ENCODE measurements around the gene LUM. TPM values are rescaled to one million over a fixed set of nuclear protein-coding genes. Genes with fewer than 3 reads are reported as not detected.

The LUM gene
- total and polyA plus RNA-seq, 2 experiments from 2014 or later: 0.27 TPM; not detected in 1

- Histone ChIP-seq H3K4me1 (ENCODE audit: insufficient read depth) (no peaks in the 10 kb centered on the region), H4K20me1 (replicated peaks; ENCODE audit: insufficient read depth) (no peaks in the 10 kb centered on the region), H3K4me3 (no peak overlapping the region), H2AFZ (no peak overlapping the region), H3K27me3 (ENCODE audit: insufficient read depth) (no peaks in the 10 kb centered on the region), H3K4me2 (no peak overlapping the region), H3K36me3 (ENCODE audit: insufficient read depth) (no peaks in the 10 kb centered on the region), H3F3A (replicated peaks; ENCODE audit: low read depth) (no peaks in the 10 kb centered on the region), H3K9me2 (ENCODE audit: insufficient read depth) (no peaks in the 10 kb centered on the region), H3K79me2 (replicated peaks; ENCODE audit: insufficient read depth) (no peaks in the 10 kb centered on the region), H3K27ac (ENCODE audit: low read depth) (no peak overlapping the region)
- TF ChIP-seq JUNB (IDR thresholded peaks at IDR 0.05; ENCODE audit: unreplicated experiment): no peak
- no peak for TF ChIP-seq CREB1 (CRISPR knock-in tag; IDR thresholded peaks at IDR 0.05; ENCODE audit: low read depth)
- TF ChIP-seq ZNF331 (CRISPR knock-in tag; IDR thresholded peaks at IDR 0.05; ENCODE audit: low read depth): no peak
- TF ChIP-seq POLR2AphosphoS5 (IDR thresholded peaks at IDR 0.05; ENCODE audit: low read depth): no peak
- TF ChIP-seq, protein P1, sequence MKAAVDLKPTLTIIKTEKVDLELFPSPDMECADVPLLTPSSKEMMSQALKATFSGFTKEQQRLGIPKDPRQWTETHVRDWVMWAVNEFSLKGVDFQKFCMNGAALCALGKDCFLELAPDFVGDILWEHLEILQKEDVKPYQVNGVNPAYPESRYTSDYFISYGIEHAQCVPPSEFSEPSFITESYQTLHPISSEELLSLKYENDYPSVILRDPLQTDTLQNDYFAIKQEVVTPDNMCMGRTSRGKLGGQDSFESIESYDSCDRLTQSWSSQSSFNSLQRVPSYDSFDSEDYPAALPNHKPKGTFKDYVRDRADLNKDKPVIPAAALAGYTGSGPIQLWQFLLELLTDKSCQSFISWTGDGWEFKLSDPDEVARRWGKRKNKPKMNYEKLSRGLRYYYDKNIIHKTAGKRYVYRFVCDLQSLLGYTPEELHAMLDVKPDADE (IDR thresholded peaks at IDR 0.05): no peak
- no peak for TF ChIP-seq EZH2 (IDR thresholded peaks at IDR 0.05; ENCODE audit: low read depth, unreplicated experiment)
- no peak for TF ChIP-seq ZNF114 (CRISPR knock-in tag; IDR thresholded peaks at IDR 0.05)
- no peak for TF ChIP-seq CTCF (conservative IDR thresholded peaks at IDR 0.05; ENCODE audit: low read depth in 2 of 2)
- no peak for TF ChIP-seq EZH2phosphoT487 (IDR thresholded peaks at IDR 0.05; ENCODE audit: unreplicated experiment)
- TF ChIP-seq, protein P2, sequence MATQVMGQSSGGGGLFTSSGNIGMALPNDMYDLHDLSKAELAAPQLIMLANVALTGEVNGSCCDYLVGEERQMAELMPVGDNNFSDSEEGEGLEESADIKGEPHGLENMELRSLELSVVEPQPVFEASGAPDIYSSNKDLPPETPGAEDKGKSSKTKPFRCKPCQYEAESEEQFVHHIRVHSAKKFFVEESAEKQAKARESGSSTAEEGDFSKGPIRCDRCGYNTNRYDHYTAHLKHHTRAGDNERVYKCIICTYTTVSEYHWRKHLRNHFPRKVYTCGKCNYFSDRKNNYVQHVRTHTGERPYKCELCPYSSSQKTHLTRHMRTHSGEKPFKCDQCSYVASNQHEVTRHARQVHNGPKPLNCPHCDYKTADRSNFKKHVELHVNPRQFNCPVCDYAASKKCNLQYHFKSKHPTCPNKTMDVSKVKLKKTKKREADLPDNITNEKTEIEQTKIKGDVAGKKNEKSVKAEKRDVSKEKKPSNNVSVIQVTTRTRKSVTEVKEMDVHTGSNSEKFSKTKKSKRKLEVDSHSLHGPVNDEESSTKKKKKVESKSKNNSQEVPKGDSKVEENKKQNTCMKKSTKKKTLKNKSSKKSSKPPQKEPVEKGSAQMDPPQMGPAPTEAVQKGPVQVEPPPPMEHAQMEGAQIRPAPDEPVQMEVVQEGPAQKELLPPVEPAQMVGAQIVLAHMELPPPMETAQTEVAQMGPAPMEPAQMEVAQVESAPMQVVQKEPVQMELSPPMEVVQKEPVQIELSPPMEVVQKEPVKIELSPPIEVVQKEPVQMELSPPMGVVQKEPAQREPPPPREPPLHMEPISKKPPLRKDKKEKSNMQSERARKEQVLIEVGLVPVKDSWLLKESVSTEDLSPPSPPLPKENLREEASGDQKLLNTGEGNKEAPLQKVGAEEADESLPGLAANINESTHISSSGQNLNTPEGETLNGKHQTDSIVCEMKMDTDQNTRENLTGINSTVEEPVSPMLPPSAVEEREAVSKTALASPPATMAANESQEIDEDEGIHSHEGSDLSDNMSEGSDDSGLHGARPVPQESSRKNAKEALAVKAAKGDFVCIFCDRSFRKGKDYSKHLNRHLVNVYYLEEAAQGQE (IDR thresholded peaks at IDR 0.05; ENCODE audit: unreplicated experiment): no peak
- TF ChIP-seq, protein P3, sequence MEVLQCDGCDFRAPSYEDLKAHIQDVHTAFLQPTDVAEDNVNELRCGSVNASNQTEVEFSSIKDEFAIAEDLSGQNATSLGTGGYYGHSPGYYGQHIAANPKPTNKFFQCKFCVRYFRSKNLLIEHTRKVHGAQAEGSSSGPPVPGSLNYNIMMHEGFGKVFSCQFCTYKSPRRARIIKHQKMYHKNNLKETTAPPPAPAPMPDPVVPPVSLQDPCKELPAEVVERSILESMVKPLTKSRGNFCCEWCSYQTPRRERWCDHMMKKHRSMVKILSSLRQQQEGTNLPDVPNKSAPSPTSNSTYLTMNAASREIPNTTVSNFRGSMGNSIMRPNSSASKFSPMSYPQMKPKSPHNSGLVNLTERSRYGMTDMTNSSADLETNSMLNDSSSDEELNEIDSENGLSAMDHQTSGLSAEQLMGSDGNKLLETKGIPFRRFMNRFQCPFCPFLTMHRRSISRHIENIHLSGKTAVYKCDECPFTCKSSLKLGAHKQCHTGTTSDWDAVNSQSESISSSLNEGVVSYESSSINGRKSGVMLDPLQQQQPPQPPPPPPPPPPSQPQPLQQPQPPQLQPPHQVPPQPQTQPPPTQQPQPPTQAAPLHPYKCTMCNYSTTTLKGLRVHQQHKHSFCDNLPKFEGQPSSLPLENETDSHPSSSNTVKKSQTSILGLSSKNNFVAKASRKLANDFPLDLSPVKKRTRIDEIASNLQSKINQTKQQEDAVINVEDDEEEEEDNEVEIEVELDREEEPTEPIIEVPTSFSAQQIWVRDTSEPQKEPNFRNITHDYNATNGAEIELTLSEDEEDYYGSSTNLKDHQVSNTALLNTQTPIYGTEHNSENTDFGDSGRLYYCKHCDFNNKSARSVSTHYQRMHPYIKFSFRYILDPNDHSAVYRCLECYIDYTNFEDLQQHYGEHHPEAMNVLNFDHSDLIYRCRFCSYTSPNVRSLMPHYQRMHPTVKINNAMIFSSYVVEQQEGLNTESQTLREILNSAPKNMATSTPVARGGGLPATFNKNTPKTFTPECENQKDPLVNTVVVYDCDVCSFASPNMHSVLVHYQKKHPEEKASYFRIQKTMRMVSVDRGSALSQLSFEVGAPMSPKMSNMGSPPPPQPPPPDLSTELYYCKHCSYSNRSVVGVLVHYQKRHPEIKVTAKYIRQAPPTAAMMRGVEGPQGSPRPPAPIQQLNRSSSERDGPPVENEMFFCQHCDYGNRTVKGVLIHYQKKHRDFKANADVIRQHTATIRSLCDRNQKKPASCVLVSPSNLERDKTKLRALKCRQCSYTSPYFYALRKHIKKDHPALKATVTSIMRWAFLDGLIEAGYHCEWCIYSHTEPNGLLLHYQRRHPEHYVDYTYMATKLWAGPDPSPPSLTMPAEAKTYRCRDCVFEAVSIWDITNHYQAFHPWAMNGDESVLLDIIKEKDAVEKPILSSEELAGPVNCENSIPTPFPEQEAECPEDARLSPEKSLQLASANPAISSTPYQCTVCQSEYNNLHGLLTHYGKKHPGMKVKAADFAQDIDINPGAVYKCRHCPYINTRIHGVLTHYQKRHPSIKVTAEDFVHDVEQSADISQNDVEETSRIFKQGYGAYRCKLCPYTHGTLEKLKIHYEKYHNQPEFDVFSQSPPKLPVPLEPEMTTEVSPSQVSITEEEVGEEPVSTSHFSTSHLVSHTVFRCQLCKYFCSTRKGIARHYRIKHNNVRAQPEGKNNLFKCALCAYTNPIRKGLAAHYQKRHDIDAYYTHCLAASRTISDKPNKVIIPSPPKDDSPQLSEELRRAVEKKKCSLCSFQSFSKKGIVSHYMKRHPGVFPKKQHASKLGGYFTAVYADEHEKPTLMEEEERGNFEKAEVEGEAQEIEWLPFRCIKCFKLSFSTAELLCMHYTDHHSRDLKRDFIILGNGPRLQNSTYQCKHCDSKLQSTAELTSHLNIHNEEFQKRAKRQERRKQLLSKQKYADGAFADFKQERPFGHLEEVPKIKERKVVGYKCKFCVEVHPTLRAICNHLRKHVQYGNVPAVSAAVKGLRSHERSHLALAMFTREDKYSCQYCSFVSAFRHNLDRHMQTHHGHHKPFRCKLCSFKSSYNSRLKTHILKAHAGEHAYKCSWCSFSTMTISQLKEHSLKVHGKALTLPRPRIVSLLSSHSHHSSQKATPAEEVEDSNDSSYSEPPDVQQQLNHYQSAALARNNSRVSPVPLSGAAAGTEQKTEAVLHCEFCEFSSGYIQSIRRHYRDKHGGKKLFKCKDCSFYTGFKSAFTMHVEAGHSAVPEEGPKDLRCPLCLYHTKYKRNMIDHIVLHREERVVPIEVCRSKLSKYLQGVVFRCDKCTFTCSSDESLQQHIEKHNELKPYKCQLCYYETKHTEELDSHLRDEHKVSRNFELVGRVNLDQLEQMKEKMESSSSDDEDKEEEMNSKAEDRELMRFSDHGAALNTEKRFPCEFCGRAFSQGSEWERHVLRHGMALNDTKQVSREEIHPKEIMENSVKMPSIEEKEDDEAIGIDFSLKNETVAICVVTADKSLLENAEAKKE (CRISPR knock-in tag; IDR thresholded peaks at IDR 0.05): no peak
- no peak for TF ChIP-seq NANOG (IDR thresholded peaks at IDR 0.05; ENCODE audit: borderline replicate concordance)
- no peak for TF ChIP-seq STAT1 (IDR thresholded peaks at IDR 0.05; ENCODE audit: unreplicated experiment)
- Mint-ChIP-seq H3K27me3 (ENCODE audit: insufficient read depth, low read depth, poor library complexity) (peaks cover 2% of the 10 kb centered on the region), H3K9me3 (no peaks in the 10 kb centered on the region), H3K4me1 (peaks cover 4% of the 10 kb centered on the region; the same call in 2 of the 3 replicates), H3K27ac (no peak overlapping the region), H3K36me3 (ENCODE audit: low read depth) (no peaks in the 10 kb centered on the region), H3K4me3 (no peak overlapping the region)
- no peak for DNase-seq (ENCODE audit: low spot score)
- ATAC-seq: no peak
These were observed 31.9 kb upstream of the LUM start for GRCh38 chr12:91143206-91143605.

Measured in GM23338 (cell line).